ENCODE data around the gene NAV2.

The NAV2 gene

GRCh38 chr11:19721176-19721575 lies 8.5 kb downstream of the NAV2 start:
- no peak for DNase-seq

DNA sequence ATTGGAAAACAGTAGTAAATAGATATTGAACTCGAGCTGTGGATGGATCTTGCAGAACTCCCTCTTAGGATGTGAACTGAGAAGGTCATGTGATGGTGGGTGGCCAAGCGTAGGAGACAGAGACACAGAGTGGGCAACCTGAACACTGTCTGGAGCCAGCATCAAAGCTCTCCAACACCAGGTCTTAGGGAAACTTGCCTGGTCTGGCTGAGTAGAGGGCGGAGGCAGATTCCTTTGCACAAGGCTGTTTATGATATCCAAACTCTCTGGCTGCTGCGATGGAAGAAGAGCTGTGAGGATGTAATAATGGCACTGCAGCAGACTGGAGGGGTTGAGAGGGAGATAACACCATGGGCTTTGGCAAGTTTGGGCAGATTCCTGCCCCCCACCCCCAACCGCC lies 10.1 kb downstream of the NAV2 start:
- DNase-seq: no peak

DNA sequence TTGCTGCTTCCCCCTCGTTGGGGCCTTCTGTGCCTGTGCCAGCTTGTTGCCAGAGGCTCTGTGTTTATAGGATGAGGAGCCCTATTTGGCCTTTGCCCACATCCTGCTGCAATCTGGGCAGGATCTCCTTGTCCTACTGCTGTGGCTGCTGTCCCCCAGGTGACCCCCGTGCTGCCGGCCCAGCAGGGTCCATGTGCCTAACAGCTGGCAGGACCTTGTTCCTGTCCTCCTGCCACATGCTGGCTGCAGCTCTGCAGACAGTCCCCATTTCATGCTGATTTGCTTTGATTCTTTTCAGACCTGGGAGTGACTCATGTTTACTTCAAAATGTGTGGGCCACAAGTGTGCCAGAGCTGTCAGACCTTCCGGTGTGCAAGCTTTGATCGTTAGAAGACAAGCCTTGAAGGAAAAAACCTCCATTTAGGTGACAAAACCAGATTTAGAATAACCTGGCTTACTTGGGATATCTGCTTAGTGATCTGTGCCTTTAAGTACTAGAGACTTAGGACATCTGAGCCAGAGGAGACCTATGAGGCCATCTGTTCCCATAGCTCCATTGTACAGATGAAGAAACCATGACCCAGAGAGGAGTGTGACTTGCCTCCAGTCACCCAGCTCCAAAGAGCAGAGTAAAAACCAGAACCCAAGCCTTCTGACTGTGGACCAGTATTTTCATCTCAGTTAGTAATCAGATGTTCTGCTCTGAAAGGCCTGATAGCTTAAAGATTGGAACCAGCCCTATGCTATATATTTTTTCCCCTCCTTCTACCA lies 11.1 kb downstream of the NAV2 start:
- DNase-seq: no peak

- no peak for DNase-seq
Observed at GRCh38 chr11:19724765-19725164, 12.1 kb downstream of the NAV2 start.

- no peak for DNase-seq
Observed at GRCh38 chr11:19725379-19726079, 12.9 kb downstream of the NAV2 start.

DNA sequence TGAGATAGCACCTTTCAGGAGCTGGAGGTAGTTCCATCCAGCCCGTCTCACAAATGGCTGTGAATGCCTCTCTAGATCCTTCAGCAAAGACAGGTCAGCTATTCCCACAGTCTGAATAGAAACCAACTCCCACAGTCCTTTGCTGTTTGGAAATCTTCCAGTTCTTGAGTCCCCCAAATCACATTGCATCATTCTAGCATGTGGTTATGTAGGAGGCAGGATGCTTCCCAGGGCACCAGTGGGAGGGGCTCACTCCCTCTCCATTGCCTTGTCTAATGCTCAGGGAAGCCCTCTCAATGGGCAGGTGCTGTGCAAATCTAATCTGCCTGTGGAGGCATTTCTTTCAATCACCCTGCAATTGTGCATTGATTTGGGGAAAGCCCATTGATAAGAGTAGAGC lies 14.6 kb downstream of the NAV2 start:
- no peak for DNase-seq

- DNase-seq: no peak
Observed at GRCh38 chr11:19728436-19728835, 15.8 kb downstream of the NAV2 start.

DNA sequence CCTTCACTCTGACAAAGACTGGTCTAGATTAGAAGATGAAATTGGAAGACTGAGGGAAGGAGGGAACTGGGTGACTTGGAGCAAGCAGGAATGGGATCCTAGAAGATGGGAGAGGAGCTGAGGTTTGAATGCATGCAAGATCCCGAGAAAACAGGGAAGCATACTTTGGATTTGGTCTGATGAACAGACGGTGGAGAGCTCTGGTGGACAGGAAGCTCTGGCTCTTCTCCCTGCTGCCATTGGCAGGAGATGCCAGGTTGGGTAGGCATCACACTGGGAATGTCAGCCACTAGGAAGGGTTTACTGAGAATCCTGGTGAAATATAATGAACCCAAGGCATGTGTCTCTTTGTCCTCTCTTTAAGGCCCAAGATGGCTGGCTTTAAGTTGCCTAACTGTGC lies 16.5 kb downstream of the NAV2 start:
- DNase-seq: no peak

- DNase-seq: no peak
Observed at GRCh38 chr11:19730373-19730772, 17.7 kb downstream of the NAV2 start.

- DNase-seq: no peak
Observed at GRCh38 chr11:19734171-19734570, 21.5 kb downstream of the NAV2 start.

- no peak for DNase-seq
Observed at GRCh38 chr11:19735157-19735908, 22.7 kb downstream of the NAV2 start.

DNA sequence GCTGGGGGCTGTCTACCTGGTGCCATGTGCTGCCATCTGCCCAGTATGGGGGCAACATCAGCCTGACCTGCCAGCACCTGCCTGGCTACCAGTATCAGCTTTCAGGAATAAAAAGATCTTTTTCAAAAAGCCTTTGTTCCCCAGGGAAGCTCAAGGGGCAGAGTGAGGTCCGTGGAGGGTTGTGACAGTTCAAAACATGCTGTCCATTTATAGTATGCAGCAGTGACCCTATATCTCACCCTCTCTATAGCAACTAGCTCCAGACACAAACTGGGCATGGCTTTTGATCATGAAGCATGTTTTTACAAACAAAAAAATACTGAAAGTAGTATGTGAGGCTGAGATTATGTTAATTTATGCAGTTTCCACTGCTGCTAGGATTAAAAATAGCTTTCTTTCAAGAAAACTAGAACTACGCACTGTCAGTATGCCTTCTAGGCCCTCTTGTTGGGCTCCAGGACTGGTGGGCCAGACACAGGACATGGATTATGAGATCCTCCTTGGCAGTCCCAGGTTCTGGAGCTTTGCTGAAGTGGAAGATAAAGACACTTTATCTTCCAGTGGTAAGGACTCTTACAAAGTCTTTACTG lies 23.4 kb downstream of the NAV2 start:
- no peak for DNase-seq

DNA sequence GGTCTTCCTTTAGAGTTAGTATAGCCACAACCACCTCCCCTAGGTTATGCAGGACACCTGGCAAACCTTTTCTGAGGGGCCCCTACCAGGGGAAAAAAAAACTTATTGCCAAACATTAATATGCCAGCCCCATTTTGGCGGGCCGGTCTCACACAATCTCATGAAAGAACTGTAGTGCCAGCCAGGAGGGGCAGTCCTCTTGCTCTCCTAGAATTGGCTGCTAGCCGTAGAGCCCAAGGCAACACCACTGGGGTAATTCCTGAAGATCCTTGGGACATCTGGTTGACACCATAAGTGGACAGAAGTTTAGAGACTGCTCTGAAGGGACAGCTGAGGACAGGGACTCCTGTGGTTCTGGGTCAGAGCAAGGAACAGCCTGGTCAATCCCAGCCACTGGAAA lies 24.2 kb downstream of the NAV2 start:
- no peak for DNase-seq

DNA sequence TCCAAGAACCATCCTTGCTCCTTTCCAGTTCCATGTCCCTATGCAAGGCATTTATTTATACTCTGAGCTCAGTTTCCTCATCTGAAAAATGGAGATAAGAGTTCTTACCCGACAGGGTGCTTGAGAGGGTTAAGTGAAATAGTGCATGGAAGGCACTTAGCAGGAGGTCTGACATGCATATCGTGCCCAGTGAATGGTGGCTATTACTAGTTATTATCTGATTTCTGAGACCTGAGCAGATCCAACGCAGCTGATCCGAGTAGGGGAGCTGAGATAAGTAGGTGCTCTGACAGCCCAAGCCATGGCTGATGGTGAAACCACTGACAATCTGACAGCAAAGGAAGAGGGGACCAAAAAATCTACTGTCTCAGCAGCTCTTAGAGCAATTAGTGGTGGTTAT lies 24.9 kb downstream of the NAV2 start:
- DNase-seq: no peak

DNA sequence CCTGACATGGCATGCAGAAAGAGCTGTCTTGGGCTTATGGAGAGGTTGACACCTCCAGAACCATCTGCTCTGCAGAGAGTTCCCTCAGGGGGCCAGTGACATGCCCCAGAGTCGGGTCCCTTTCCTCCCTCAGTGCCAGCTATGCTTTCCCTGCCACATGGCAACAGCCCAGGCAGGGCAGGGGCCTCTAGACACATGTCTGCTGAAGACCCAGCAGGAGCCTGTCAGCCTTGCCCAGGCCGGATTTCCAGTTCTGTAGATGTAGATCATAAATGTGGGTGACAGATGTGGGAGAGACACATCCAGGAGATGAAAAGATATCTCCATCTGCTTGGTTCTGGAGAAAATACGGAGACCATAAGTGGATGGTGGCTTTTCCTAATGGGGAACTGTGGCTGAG lies 25.5 kb downstream of the NAV2 start:
- no peak for DNase-seq

DNA sequence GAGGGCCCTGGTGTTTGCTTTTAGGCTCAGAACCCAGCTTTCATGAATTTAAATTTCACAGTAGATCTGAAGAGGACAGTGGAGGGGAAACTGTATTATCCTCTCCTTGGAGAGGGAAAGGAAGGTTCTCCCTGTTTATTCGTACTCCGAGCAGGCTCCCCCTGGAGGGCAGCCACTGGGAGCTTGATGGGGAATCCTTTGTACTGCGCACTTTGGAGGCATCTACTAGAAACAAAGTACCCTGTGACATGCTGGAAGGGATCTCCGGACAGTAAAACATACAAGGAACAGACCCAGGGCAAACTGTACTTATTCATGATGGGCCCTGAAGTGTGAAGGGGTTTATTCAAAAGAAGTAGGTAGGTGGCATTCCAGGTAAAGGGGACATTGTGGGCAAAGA lies 27.2 kb downstream of the NAV2 start:
- no peak for DNase-seq

DNA sequence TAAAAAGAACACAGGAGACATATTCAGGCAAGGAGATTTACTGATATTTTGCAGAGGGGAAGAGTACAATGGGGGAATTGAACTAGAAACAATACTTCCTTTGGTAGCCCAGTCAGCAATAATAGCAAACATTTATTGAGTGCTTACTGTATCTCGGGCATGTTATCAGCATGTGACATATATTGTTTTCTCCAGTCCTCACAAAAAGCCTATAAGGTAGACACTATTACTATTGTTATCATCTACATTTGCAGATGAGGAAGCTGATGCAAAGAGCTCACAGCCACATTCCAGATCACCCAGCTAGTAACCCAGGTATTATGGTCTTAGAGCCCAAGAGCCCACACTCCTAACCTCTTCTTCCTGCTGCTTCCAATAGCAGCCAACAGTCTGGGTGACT lies 27.9 kb downstream of the NAV2 start:
- DNase-seq: no peak

- DNase-seq: peak; percentile 18
Observed at GRCh38 chr11:19742588-19743292, 30.1 kb downstream of the NAV2 start.

DNA sequence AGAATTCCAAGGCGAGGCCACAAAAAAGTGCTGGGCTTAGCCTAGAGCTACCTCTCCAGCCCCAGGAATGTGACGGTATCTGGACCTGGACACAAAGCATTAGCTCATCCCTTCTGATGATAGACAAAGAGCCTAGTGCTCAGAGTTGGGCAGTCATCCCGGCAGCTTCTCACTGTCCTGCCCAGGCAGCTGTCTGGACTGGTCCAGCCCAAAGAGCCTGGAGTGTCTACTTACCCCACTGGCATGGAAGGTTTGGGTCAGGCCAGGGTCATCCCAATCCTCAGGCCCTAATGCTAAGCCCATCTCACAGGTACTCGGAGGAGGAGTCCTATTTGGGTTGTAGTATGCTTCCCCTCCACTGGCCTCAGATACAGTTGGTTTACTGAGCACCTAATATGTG lies 31.0 kb downstream of the NAV2 start:
- DNase-seq: no peak

DNA sequence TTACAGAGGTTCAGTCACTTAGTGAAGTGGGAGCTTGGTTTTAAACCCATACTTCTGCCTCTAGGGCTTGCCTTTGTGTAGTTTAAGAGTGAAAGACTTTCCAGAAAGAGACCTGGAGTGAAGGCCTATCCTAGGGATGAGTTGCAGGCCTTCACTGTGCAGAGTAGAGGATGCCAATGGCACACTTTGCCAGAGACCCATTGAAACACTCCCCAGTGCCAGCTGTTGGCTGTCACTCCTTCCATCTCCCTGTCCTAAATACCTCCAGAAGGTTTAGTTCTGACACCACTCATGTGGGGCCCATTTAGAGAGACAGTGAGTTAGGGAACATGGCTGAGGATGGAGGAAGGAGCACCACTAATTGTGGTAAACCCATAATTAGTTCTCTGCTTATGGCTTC lies 31.5 kb downstream of the NAV2 start:
- no peak for DNase-seq

- no peak for DNase-seq
Observed at GRCh38 chr11:19746086-19746485, 33.4 kb downstream of the NAV2 start.

- no peak for DNase-seq
Observed at GRCh38 chr11:19747634-19748033, 35.0 kb downstream of the NAV2 start.

GRCh38 chr11:19751055-19751454 lies 38.4 kb downstream of the NAV2 start:
- DNase-seq: no peak

Measured in NCI-H1417 treated with DMSO at 0.1 percent for 48 hours (cell line).